Fibroblast of skin of abdomen (primary cell): ENCODE data around the gene LCE1A.

Source experiments
- DNase-seq: peaks from one replicate; pipeline ENCODE4 v3.0.0-alpha.2; 2013

The LCE1A gene

DNA sequence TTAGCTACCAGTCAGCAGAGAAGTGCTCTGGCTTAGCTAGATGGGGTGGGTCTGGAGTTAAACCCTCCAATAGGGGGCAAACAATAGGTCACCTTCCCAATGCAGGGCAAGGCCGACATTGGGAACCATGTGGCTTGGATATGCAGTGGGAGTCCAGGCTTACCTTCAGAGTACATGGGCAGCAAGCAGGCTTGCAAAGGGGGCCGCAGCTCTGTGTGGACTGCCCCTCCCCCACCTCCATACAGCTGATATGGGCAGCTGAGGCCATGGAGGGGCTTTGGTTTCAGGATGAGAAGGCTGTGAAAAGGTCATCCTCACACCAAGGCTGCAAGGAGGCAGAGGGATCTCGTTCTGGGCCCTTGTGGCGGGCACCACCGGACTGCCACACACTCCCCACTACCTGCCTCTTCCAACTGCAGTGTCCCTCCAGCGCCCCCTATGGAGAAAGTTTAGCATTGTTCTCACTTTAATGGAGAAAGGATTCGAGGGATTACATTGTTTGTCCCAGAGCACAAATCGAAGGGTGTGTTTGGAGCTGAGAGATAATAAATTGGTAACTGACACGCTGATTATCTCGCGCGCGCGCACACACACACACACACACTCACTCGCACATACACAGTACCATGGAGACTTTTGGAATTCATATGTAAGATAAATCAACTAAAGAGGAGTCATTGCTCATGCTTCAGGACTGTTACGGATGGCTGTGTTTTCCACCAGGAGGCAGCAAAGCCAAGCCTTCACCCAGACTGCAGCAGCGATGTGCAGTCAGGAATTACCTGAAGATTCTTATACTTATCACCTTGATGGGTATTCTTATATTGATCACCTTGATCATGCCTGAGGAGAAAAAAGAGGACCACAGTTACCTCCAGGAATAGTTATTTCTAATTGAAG, 43.8 kb downstream of the LCE1A start:
- DNase-seq = peak; percentile 38

DNA sequence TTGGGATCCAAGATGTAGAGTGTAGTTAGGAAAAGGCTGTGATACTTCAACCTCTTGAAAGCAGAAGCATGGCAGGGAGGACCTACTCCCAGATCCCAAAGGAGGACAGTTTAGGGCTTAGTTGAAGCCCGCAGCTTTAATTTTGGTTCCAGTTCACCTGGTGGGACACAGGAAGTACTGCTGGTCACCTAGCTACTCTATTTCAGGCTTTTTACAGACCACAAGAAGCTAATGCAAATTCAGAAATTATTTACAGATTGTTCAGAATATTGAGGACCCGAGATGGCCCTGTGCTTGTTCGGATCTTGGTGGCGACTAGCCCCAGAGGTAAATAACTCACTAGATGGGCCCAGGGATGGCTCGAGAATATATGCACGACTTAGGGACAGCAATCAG, 44.5 kb downstream of the LCE1A start:
- no peak for DNase-seq

DNA sequence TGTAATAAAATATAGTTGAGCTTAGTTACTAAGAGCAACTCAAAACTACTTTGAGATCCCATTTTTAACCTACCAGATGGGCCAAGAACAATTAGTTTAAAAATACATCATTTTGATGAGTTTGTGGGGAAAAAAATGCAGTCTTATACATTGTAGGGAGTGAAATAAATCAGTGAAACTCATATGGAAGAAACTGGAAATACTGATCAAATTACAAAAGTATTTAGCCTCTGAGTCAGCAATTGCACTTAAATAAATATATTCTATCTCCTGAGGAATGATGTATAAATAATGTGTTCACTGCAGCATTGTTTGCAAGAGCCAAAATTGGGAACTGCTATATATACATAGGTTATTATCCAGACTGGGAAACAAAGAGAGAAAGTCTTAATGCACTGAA, 46.2 kb downstream of the LCE1A start:
- peak; percentile 84 for DNase-seq

DNA sequence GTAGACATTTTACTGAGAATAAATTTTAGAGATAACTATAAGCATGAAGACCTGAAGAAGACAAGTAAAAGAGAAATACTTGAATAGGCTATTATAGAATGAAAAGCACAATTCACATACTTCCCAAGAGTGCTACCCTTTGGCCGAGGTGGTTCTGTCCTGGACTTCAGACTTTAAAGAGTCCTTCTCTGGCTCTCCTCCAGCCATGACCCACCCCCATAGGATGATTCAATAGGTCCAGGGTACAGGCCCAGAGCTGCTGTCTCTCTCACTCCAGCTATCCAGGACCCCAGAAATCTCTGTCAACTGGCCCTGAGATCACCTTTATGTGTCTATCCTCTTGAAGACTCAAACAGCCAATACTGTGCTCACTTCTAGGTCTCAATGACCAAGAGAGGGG, 49.6 kb downstream of the LCE1A start:
- DNase-seq = no peak
